ENCODE measurements around the gene MICAL1. TPM values are rescaled to one million over a fixed set of nuclear protein-coding genes. Genes with fewer than 3 reads are reported as not detected.
A peak's percentile ranks its signal among the peaks of the same experiment; 100 is the strongest.
"Not testable (repeated sequence)": the region's sequence is repeated elsewhere in the genome, so short reads cannot be mapped to it uniquely, and the experiment has no call there.

Gene MICAL1
- total RNA-seq, 1 donor from 2014 or later = 2.4 TPM

- ATAC-seq (no peak), DNase-seq (ENCODE audit: low spot score) (no peak)
Observed at GRCh38 chr6:109478222-109478805, 22.7 kb upstream of the MICAL1 start.

- ATAC-seq (no peak), DNase-seq (ENCODE audit: low spot score) (no peak)
Observed at GRCh38 chr6:109477725-109478124, 22.2 kb upstream of the MICAL1 start.

- DNase-seq (ENCODE audit: low spot score) (no peak), ATAC-seq (no peak)
Observed at GRCh38 chr6:109477184-109477583, 21.6 kb upstream of the MICAL1 start.

GRCh38 chr6:109475625-109476024 is 20.1 kb upstream of the MICAL1 start:
- peak; percentile 98 for ATAC-seq

GRCh38 chr6:109474995-109475394 is 19.4 kb upstream of the MICAL1 start:
- ATAC-seq = no peak

More at GRCh38 chr6:109475625-109476024, 20.1 kb upstream of the MICAL1 start:
- peak; percentile 61 for DNase-seq (ENCODE audit: low spot score)

GRCh38 chr6:109473120-109473519 is 17.5 kb upstream of the MICAL1 start:
- DNase-seq (ENCODE audit: low spot score) (no peak), ATAC-seq (no peak)

More at GRCh38 chr6:109474995-109475394, 19.4 kb upstream of the MICAL1 start:
- no peak for DNase-seq (ENCODE audit: low spot score)

DNA sequence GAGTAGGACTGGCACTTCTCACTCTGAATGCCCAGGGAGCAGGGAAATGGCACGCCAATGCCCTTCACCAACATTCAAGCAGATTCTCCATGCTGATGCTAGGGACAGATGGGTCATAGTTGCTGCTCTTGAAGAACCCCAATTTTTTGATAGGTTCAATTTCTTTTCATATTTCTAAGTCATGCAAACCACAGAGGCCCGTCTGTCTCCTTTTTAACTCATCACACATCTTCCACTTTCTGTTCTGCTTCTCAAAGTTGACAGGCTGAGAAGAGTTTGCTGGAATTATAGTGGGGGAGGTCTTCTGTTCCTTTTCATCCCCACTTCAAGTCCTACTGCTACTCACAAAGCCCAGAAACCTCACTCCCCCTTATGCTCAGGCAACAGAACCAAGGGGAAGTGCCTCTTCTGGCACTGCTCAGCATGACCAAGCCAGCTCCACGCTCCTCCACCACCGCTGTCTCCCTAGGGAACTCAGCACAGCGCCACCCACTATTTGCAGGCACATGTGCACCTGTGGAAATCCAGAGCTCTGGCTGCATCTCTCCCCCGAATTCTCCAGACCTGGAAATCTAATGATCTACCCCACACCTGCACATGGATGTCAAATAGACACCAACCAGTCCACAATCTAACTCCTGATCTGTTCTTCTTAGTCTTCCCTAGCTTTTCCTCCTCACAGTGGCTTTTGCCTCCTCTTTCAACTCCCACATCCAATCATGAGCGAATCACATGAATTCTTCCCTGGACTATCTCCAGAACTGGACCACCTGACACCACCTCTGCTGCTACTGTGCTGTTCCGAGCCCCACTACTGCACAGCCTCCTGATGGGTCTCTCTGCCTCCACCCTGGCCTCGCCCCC is 16.8 kb upstream of the MICAL1 start:
- no peak for DNase-seq (ENCODE audit: low spot score)
- no peak for ATAC-seq

- no peak for ATAC-seq
- DNase-seq (ENCODE audit: low spot score) = no peak
Observed at GRCh38 chr6:109471105-109471810, 15.7 kb upstream of the MICAL1 start.

DNA sequence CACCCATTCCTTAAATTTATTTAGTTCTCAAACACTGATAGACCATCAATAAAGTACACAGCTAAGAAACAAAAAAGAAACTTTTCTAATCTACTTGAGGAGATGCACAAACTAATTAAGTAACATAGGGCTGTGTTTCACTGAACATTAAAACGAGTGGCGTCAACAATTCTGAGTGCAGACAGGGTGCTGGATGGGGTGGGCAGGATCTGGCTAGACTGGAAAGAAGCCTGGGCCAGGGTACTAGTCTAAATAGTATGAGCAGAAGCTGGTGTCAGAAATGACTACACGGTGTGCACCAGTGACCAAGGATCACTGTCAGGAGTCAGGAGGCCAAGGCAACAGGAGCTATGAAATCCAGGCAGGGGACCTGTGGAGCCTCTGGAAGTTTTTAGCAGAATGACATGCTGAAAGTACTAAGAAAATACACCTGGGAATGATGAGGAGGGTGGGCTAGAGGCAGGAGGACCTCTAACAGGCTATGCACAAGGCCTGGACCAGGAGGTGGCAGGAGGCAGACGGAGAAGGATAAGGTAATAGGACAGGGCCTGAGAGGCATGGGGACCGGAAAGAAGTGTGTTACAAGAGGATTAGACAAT is 14.1 kb upstream of the MICAL1 start:
- ATAC-seq = no peak

DNA sequence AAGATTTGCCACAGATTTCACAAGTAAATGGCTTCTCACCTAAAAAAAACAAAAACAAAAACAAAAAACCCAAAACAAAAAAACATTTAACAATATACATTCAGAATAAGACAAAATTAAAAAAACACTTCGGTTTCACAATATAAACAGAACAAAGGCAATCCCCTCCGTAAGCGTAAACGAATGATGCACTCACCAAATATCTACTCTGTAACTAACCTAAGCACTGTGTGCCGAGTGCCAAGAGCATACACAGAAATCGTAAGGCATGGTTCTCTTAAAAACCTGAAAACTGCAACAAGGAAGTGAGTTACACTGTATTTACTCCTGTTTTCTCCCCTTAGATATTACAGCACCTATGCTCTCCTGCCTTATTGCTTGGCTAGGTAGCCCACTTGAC is 12.1 kb upstream of the MICAL1 start:
- DNase-seq (ENCODE audit: low spot score) (no peak), ATAC-seq (no peak)

More for the DNA sequence above, 14.1 kb upstream of the MICAL1 start:
- DNase-seq (ENCODE audit: low spot score) = no peak

GRCh38 chr6:109466212-109466923 is 10.8 kb upstream of the MICAL1 start:
- DNase-seq (ENCODE audit: low spot score) = no peak

DNA sequence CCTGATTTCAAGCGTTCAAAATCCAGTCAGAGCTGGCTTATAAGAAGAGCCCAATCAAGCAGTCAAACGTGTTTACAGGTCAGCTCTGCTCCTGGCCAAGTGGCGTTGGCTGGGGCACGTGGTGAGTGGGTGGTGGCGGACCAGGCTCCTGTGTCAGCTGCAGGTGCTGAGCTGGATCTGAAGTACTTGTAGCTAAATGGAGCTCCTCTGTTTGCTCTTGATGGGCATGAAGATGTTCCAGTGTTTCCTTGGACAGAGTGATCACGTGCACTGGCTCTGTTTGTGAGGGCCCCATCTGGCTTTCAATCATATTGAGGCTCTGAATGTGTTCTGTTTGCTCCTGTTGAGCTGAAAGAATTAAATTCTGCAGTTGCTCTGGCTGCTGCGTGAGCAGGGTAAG is 10.2 kb upstream of the MICAL1 start:
- DNase-seq (ENCODE audit: low spot score) = no peak
- ATAC-seq = peak; percentile 68

More at GRCh38 chr6:109466212-109466923, 10.8 kb upstream of the MICAL1 start:
- ATAC-seq = no peak

DNA sequence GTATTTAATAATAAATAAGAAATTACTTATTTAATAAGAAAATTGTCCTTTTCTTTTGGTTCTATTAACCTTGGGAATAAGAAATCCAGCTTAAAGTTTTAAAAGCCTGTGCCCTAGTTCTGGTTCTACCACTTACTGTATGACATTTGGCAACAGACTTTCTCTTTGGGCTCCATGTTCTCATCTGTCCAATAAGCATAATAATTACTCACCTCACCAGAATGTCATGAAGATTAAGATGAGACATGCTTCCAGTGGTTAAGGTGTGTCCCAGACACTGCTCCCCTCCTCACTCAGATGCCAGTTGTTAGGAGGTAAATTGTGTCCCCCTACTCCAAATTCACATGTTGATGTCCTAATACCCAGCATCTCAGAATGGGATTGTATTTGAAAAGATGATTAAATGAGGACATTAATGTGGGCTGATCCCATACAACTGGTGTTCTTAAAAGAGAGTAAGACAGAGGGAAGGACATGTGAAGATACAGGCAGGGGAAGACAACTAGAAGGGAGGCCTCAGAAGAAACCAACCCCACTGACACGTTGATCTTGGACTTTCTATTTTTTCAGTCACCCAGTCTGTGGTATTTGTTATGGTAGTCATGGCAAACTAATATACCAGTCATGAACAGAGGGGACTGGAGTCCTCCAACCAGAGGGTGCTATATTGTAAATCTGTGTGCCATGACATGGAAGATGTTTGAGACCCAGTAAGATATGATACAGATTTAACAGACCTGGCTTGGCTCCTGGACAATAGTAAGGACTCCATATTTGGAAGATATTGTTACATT is 6.4 kb upstream of the MICAL1 start:
- no peak for DNase-seq (ENCODE audit: low spot score)
- no peak for ATAC-seq

- not testable (repeated sequence) for ATAC-seq; DNase-seq (ENCODE audit: low spot score)
Observed at GRCh38 chr6:109461205-109461604, 5.6 kb upstream of the MICAL1 start.

GRCh38 chr6:109460161-109460829 is 4.7 kb upstream of the MICAL1 start:
- ATAC-seq (no peak), DNase-seq (ENCODE audit: low spot score) (no peak)

DNA sequence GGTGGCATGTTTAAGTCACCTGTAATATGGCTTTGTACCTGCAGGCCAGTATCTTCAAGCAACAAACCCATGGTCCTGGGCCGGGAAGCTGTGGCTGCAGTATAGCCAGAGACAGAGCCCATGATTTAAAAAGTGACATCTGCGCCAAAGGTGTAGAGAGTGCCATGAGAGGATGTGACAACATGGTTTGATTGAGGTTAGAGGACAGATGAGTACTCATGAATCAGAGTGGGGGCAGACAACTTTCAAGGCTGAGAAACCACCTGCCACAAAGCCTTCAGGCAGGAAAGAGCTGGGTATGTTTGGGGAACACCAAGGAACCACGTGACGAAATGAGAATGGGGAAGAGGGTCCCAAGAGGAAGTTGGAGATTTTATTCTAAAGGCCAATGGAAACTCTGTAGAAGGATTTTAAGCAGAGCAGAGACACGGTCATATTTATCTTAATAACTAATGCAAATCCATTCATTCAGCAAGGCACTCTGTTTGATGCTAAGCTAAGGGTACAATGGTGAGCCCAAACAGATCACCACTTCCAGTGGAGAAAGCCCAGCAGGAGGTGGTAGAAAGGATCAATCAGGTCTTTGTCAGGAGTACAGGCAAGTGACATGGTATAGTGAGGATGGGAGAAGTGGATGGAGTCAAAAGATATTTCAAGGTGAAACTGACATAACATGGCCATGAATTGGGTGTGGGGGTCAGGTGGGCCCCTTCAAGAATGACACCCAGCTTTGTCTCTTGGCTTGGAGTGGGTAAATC is 3.4 kb upstream of the MICAL1 start:
- no peak for DNase-seq (ENCODE audit: low spot score)

DNA sequence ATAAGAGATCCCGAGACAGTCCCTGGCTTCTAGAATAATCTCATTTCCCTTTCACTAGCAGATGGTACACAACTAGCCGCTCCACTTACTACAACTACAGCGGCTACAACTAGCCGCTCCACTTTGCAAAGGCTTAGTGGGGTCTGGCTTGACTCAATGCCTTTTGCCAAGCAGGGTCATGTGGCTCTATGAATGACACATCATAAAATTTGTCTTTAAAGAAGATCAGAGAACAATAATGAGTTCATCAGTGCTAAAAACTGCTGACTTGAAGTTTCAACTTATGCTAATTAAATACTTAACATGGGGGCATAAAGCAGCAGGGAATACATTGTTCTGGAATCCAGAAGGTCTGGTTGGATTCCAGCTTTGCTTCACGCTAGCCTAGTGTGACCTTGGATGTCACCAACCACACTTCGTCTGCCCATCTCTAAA is 2.0 kb upstream of the MICAL1 start:
- peak; percentile 8 for ATAC-seq
- DNase-seq (ENCODE audit: low spot score) = no peak

More for the DNA sequence above, 3.4 kb upstream of the MICAL1 start:
- no peak for ATAC-seq
